Stimulated activated CD4-positive, alpha-beta T cell treated with anti-CD3 and anti-CD28 coated beads, Interleukin-4, amount 100 ng/mL, for 4 hours (primary cell): ENCODE results near the gene RTEL1.

Source experiments
- DNase-seq, 2 experiments: peaks; one replicate each; pipeline ENCODE4 v3.0.0-alpha.2; 2020

The RTEL1 gene

GRCh38 chr20:63741676-63742380 lies 83.7 kb downstream of the RTEL1 start:
- no peak for DNase-seq

- no peak for DNase-seq
Measured at GRCh38 chr20:63742381-63743024, 84.4 kb downstream of the RTEL1 start.

- no peak for DNase-seq
Measured at GRCh38 chr20:63743210-63743970, 85.3 kb downstream of the RTEL1 start.

- DNase-seq: no peak
Measured at GRCh38 chr20:63744158-63744557, 86.0 kb downstream of the RTEL1 start.

- no peak for DNase-seq
Measured at GRCh38 chr20:63744574-63745423, 86.7 kb downstream of the RTEL1 start.

- no peak for DNase-seq
Measured at GRCh38 chr20:63745424-63745805, 87.3 kb downstream of the RTEL1 start.
